HTR-8/SVneo (cell line): ENCODE measurements around the gene ELF1.

Experiments
- DNase-seq: peaks from one replicate; pipeline ENCODE4 v3.0.0; 2011; ENCODE audit warnings: low spot score, mixed read lengths; ENCODE audit not compliant: insufficient read length
- FAIRE-seq: peaks from 2 replicates; lab custom pipeline; 2011; peaks lifted over from hg19 to GRCh38; lab: Jason Lieb, UNC

ELF1 gene

GRCh38 chr13:41019011-41019487, at the start of gene ELF1:
Gene ELF1 (minus strand): TSS chr13:41019316. CDS start chr13:40982054, 37,262 bp downstream.
- DNase-seq (peak; percentile 10), FAIRE-seq (no peak)

- DNase-seq = no peak
- no peak for FAIRE-seq
These were observed 46.0 kb upstream of the ELF1 start for GRCh38 chr13:41065078-41065477.

DNA sequence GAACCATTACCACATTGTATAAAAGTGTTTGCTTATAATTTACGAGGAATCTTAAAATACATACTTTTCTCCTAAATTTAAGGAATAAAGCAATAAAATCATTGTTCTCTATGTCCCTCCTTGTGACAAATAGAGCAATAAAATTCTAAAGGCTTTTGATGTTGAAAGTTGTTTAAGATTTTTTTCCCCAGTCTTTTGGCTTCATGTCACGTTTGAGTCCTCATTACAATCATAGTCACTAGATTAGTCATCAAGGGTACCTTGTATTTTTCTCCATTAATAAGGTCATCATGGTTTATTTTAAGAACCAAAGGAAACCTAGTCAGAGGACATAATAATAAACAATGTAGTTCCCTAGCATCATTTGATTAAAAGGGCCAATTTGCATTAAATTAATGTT, 45.4 kb upstream of the ELF1 start:
- no peak for DNase-seq

GRCh38 chr13:41061914-41062837, 43.1 kb upstream of the ELF1 start:
- FAIRE-seq (no peak), DNase-seq (peak; percentile 28)

More for the DNA sequence above, 45.4 kb upstream of the ELF1 start:
- FAIRE-seq = no peak

DNA sequence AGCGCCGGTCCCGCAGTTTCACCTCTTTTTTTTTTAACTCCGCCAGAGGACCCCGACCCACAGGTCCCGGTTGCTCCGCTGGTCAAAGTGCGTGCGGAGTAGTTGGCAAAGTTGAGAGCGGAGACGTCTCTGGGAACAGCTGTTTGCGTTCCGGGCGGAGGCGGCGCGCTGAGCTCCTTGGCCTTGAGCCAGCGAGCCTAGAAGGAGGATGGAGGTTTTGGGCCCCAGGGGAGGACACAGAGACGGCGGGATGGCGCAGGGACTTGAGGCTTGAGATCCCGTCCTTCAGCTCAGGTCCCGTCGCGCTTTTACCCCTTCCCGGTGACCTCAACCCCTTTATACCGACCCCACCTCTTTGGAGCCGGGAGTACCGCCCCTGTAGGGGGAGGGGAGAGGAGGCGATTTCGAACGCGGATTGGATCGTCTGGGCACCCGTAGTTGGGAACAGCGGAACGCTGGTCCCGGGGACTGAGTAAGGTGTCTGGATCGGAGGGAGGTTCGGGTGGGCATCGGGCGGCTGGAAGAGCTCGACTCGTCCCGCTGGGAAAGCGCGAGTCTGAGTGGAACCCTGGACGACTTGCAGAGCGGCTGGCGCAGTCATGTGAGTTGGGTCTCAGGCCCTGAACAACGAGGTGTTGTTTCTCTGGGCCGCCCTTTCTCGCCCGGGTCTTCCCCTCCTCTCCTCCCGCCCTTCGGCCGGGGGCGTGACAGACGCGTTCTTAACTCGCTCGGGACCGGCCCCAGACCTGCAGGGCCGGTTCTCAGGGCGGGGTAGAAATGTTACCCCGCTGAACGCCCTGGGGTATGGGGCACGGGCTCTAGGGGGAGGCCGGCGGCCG, 42.2 kb upstream of the ELF1 start, which contains the start of gene WBP4:
WBP4 (plus strand) TSS at position 435 of the 839 bp plus-strand sequence; CDS start at position 600, 165 bp downstream.
- peak; percentile 74 for DNase-seq
- no peak for FAIRE-seq

DNA sequence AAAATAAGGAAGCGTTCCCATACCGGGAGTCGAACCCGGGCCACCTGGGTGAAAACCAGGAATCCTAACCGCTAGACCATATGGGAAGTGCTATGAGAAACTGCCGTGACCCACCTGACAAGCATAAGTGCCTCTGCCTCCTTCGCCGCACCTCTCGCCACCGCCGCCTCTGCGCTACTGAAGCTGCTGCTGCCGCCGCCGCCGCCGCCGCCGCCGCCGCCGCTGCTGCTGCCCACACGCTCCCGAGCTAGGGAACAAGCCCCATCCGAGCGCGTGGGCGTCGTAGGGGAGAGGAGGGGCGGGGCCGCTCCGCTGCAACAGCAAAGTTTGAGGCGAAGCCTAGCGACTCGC, 41.6 kb upstream of the ELF1 start:
- FAIRE-seq = no peak
- peak; percentile 17 for DNase-seq

DNA sequence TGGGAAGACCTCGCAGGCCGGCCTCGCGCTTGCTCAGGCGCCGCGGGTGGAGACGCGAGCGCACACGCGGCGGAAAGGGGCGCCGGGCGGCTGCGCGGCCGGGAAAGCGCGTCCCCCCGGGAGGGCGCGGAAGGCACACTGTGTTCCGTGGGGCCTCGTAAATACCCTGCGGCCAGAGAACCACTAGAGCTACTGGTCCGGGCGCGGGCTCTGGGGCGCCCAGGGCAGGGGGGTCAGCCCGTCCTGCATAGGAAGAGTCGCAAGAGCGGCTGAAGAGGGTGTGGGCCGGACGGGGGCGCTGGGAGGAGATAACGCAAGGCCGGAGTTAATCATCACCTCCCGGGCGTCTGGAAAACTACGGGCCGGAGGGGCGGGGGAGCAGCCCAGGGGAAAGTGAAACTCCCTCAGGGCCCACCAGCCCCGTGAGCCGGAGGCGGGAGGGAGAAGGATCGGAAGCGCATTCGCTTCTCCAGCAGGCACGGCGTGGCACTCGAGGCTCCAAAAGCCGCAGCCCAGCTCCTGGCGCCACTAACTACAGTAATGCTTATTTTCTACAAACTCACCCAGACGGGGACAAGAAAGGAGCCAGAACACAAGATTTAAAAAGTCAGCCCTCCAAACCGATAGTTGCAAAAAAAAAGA, 41.1 kb upstream of the ELF1 start:
- FAIRE-seq (no peak), DNase-seq (peak; percentile 32)

- FAIRE-seq (no peak), DNase-seq (no peak)
These were observed 40.5 kb upstream of the ELF1 start for GRCh38 chr13:41059456-41060081.

- DNase-seq = no peak
- no peak for FAIRE-seq
These were observed 39.4 kb upstream of the ELF1 start for GRCh38 chr13:41058295-41059070.

DNA sequence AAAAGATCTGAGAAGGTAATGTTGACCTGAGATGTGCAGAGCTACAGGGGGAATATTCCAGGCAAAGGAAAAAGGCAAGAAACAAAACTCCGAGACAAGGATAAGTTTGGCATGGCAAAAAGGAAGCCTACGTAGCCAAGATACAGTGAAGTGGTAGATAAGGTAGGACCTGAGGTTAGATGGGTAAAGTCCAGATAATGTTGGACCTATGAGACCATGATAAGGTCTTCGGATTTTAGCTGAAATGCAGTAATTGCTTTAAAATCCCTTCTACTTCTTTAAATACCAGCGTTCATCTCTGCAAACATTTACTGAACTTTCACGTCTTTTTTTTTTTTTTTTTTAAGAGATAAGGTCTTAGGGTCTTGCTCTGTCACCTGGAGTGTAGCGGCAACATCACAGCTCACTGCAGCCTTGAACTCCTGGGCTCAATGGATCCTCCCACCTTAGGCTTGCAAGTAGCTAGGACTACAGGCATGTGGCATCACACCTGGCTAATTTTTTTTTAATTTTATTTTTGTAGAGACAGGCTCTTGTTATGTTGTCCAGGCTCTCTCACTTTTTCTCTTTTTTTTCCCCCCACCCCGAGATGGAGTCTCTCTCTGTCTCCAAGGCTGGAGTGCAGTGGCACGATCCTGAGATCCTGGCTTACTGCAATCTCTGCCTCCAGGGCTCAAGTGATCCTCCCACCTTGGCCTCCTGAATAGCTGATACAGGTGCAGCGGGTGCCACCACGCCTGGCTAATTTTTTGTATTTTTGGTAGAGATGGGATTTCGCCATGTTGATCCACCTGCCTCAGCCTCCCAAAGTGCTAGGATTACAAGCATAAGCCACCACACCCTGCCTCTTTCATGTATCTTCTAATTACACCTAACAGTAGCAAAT, 38.0 kb upstream of the ELF1 start:
- FAIRE-seq = no peak

GRCh38 chr13:41056194-41056593, 37.1 kb upstream of the ELF1 start:
- FAIRE-seq (no peak), DNase-seq (no peak)

More for the DNA sequence above, 38.0 kb upstream of the ELF1 start:
- DNase-seq = no peak

DNA sequence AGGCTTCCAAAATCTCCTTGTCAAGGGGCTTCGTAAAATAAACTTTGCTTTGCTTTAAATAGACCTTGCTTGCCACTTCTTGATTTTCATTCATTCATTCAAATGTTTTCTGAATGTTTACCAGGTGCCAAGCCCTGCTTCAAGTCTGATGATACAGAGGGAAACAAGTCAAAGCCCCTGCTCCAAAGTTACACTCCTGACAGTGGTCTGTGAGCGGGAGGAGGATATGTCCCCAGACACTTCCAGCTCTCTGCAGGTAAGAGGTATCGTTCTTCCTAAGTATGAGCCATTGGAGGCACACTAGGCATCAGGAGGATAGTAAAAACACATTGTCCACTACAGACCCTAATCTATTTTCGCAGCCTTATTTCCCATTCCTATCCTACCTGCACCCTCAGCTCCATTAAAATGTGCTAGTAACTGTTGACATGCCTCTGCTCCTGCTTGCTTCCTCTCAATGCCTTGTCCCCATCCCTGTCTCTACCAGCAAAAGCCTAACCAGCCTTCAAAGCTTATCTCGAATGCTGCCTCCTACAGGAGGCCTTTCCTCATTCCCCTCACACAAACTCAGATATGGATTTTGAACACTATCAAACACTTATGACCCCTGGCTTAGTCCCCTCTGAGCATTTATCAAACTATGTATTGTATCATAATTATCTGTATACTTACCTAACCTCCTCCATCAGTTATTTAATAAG, 36.0 kb upstream of the ELF1 start:
- DNase-seq (no peak), FAIRE-seq (no peak)

- FAIRE-seq (no peak), DNase-seq (peak; percentile 21)
These were observed 35.2 kb upstream of the ELF1 start for GRCh38 chr13:41054212-41054877.

DNA sequence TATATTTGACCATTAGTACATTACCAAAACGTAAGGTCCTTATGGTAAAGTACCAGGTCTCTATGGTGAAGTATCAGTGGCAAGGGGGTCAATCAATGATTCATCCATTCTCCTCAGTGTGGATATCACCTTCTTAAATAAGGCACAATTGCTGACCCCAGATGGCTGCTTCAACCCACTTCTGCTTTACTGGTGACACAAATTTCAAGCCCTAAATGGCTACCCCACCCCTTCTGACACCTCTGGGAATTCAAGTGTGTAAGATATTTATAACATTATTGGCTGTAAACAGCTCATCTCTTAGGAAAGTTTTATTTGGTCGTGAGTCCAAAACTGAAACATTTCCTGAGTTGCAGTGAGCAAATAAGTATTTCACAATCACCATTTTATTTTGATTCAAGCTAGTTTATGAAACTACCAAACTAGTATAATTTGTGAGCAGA, 34.3 kb upstream of the ELF1 start:
- no peak for DNase-seq
- no peak for FAIRE-seq

DNA sequence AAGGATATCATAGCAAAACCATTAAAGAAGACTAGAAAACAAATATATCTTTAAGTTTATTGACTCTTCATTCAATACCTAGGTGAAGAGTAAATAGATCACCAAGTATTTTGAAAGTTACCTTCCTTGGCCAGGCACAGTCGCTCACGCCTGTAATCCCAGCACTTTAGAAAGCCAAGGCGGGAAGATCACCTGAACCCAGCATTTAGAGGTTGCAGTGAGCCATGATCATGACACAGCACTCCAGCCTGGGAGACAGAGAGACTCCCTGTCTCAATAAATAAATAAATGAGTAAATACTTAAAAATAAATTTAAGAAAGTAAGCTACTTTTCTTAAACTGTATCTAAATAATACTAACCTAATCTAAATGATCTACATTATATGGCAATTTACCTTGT, 33.3 kb upstream of the ELF1 start:
- FAIRE-seq (no peak), DNase-seq (no peak)

DNA sequence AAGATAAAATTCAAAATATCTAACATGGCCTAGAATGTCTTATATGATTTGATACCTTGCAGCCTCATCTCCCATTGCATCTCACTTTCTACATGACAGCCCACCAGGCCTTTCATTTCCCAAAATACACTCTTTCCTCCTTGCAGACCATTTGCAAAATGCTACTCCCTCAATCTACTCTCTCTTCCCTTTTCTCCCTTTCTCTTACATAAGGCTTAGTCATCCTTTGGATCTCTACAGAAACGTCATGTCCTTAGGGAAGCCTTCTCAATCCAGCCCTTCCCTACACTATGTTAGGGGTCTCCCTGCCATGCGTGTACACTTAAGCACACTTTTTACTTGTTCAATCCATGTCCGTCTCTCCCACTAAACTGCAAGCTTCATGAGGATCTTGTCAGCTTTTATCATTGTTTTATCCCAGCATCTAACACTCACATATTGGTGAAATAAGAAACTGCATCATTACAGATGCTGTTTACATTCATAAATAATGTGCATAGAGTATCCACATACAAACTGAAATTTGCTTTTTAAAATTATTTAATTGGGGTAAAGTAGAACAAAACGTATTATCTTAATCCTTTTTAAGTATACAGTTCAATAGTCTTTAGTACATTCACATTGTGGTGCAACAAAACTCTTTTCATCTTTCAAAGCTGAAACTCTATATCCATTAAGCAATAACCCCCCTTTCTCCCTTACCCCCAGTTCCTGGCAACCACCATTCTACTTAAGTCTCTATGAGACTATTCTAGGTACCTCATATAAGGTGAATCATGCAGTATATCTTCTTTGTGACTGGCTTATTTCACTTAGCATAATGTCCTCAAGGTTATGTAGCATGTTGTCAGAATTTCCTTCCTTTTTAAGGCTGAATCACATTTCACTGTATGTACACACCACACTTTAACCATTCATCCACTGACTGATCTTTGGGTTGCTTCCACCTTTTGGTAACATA, 30.6 kb upstream of the ELF1 start:
- FAIRE-seq = no peak
- no peak for DNase-seq
